Stimulated activated naive CD8-positive, alpha-beta T cell treated with anti-CD3 and anti-CD28 coated beads, Interleukin-15, Interleukin-2, amounts not matched to agents 100 ng/mL and 50 ng/mL, for 24 hours (primary cell): Measurements from ENCODE around the gene IER5.
"Not testable (repeated sequence)": the region's sequence is repeated elsewhere in the genome, so short reads cannot be mapped to it uniquely, and the experiment has no call there.

Source experiments
- H3K27ac Mint-ChIP-seq: one replicate; pipeline ENCODE4 v1.8.0; 2021; ENCODE audit warnings: mild to moderate bottlenecking, mixed read lengths
- H3K27me3 Mint-ChIP-seq: one replicate; pipeline ENCODE4 v1.8.0; 2021; ENCODE audit warnings: mixed read lengths
- H3K36me3 Mint-ChIP-seq: one replicate; pipeline ENCODE4 v1.8.0; 2021; ENCODE audit warnings: low read depth, mixed read lengths
- H3K4me1 Mint-ChIP-seq: one replicate; pipeline ENCODE4 v1.8.0; 2021; ENCODE audit warnings: low read depth, mixed read lengths
- H3K4me3 Mint-ChIP-seq: one replicate; pipeline ENCODE4 v1.8.0; 2021; ENCODE audit warnings: mild to moderate bottlenecking, mixed read lengths
- H3K9me3 Mint-ChIP-seq: one replicate; pipeline ENCODE4 v1.8.0; 2021; ENCODE audit warnings: mixed read lengths

Gene IER5

DNA sequence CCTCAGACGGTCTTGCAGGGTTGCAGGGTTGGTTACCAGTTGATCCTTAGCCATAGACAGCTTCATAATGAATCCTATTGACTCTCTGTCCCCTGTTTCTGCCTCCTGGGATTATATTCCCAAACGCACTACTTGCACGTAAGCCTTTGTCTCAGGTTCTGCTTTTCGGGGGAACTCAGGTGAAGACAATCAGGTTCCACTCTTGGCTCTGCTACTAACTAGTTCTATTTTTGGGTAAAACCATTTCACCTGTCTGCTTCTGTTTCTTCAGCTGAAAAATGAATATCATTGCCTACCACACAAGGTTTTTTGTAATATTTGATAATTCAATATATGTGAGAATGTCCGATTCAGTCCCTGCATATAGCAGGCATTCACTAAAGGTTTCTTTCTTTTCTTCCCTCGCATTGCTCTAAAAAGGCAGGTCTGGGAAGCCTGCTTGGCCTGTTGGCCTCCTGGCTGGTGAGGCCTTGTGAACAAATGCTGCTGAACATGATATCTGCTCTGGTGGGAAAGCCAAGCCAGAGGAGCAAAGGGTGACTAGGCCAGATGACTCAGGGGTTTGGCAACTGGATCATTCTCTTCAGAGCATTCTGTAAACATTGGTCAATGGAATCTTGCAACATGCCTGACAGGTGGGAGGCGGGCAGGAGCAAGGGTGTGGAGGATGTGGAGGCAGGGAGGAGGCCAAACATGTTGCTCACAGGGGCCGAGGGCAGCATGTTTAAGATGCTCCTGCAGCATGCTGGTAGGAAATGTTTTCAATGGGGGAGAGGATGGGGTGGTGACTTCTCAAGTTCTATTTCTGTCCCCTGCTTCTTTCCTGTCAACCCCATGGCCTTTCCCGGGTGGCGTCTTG, 23.8 kb downstream of the IER5 start:
- Mint-ChIP-seq H3K27ac (no peak overlapping the region), H3K36me3 (no peaks in the 10 kb centered on the region), H3K27me3 (peaks cover 15% of the 10 kb centered on the region), H3K4me1 (peaks cover 12% of the 10 kb centered on the region), H3K9me3 (no peaks in the 10 kb centered on the region), H3K4me3 (no peak overlapping the region)

DNA sequence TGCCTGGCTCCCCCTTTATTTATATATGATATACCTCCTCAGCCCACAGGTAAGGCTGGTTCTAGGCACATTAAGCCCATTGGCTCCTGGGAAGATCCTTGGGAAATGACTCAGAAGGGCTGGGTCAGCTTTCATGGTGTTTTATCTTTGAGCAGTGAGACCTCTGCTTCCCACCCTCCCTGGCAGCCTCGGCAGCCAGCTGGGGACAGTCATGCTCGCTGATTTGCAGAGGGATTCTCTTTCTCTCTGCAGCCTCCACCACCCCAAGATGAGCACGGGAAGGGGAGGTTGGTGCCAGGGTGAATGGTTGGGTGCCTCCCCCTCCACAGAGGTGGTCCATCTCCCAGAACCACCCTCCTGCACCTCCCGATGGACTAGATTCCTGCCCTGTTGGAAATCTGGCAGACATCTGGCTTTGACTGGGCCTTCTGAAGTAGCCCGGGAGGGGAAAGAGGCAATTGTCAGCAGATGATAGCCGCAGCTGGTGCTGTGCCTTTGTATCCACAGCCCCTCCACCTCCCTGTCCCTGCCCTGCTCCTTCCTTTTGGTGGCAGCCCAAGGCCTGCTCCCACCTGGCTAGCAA, 24.6 kb downstream of the IER5 start:
- H3K4me1 Mint-ChIP-seq, result peaks cover 12% of the 10 kb centered on the region
- peaks cover 11% of the 10 kb centered on the region for H3K27me3 Mint-ChIP-seq
- H3K4me3 Mint-ChIP-seq, result no peak overlapping the region
- H3K9me3 Mint-ChIP-seq, result no peaks in the 10 kb centered on the region
- H3K27ac Mint-ChIP-seq, result no peak overlapping the region
- no peaks in the 10 kb centered on the region for H3K36me3 Mint-ChIP-seq

DNA sequence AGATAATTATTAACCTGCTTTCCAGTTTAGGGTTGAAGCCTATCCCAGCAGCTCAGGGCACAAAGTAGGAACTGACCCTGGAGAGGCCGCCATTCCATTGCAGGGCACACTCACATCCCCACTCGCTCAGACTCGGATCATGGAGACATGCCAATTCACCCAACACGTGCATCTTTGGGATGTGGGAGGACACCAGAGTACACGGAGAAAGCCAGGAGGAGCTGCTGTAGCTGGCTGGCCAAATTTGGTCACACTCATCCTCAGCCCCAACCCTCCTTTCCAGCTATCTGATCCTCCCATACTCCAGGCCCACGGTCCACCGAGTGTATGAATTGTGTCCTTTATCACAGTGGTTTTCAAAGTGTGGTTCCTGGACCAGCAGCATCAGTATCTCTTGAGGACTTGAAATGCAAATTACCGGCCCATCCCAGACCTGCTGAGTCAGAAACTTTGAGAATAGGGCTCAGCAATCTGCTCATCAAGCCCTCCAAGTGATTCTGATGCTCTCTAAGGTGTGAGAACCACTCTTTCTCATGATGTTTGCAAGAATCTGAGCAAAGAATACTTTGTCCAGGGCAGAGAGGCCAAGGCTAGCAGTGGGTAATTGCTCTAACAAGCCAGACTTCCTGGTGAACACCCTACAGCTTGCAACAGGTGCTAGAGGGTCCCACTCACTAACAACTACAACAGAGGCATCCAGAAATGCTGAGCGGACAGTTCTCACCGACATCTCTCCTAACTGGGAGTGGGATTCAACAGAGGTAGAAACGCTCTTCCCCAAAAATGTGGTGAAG, 26.3 kb downstream of the IER5 start:
- peaks cover 5% of the 10 kb centered on the region for H3K27me3 Mint-ChIP-seq
- H3K4me1 Mint-ChIP-seq, result peaks cover 12% of the 10 kb centered on the region
- no peak overlapping the region for H3K27ac Mint-ChIP-seq
- no peaks in the 10 kb centered on the region for H3K9me3 Mint-ChIP-seq
- no peak overlapping the region for H3K4me3 Mint-ChIP-seq
- no peaks in the 10 kb centered on the region for H3K36me3 Mint-ChIP-seq

DNA sequence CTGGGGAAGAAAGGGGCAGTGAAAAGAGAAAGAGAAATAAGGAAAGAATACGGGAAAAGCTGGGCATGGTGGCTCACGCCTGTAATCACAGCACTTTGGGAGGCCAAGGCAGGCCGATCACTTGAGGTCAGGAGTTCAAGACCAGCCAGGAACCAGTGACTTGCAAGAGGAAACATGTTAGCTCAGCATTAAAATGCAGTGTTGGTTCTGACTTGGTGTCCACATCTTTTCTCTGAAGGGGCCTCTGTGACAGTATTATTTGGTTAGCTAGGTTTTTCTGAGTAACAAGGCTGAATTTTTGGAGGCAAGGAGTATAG, 26.8 kb downstream of the IER5 start:
- H3K27ac Mint-ChIP-seq, result no peak overlapping the region
- H3K27me3 Mint-ChIP-seq, result peaks cover 5% of the 10 kb centered on the region
- no peak overlapping the region for H3K4me3 Mint-ChIP-seq
- no peaks in the 10 kb centered on the region for H3K9me3 Mint-ChIP-seq
- no peaks in the 10 kb centered on the region for H3K36me3 Mint-ChIP-seq
- H3K4me1 Mint-ChIP-seq, result peaks cover 14% of the 10 kb centered on the region

DNA sequence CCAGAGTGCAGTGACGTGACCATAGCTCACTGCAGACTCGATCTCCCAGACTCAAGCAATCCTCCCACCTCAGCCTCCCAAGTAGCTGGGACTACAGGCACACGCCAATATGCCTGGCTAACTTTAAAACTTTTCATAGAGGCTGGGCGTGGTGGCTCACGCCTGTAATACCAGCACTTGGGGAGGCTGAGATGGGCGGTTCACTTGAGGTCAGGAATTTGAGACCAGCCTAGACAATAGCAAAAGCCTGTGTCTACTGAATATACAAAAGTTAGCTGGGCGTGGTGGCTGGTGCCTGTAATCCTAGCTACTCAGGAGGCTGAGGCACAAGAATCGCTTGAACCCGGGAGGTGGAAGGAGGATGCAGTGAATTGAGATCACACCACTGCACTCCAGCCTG, 27.5 kb downstream of the IER5 start:
- H3K4me3 Mint-ChIP-seq, H3K36me3 Mint-ChIP-seq, H3K27ac Mint-ChIP-seq, H3K9me3 Mint-ChIP-seq, H3K27me3 Mint-ChIP-seq: not testable (repeated sequence)
- H3K4me1 Mint-ChIP-seq, result peaks cover 19% of the 10 kb centered on the region

DNA sequence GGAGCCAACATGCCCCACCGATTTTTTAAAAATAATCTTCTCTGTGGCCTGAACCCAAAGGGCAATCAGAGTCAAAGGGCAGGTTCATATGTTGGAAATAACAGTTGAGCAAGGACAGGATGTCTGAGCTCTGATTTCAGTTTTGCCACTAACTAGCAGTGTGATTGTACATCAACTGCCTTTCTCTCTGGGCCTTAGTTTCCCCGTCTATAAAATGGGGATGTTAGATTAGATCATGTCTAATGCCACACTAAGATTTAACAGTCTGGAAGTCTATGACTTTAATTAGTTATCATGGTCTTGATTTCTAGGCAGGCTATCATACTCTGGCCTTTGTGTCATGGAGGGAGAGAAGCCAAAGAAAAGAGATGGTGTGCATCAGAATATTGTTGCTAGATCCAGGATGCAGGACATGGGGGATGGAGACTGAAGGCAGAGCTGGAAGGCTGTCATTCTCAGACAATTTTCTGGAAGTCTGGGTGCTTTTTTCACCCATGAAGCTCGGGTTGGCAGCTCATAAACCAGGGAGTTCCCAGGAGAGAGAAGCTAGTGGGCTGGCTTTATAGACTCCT, 28.4 kb downstream of the IER5 start:
- no peaks in the 10 kb centered on the region for H3K9me3 Mint-ChIP-seq
- no peak overlapping the region for H3K27ac Mint-ChIP-seq
- no peaks in the 10 kb centered on the region for H3K27me3 Mint-ChIP-seq
- no peak overlapping the region for H3K4me3 Mint-ChIP-seq
- no peaks in the 10 kb centered on the region for H3K36me3 Mint-ChIP-seq
- H3K4me1 Mint-ChIP-seq, result peaks cover 19% of the 10 kb centered on the region

DNA sequence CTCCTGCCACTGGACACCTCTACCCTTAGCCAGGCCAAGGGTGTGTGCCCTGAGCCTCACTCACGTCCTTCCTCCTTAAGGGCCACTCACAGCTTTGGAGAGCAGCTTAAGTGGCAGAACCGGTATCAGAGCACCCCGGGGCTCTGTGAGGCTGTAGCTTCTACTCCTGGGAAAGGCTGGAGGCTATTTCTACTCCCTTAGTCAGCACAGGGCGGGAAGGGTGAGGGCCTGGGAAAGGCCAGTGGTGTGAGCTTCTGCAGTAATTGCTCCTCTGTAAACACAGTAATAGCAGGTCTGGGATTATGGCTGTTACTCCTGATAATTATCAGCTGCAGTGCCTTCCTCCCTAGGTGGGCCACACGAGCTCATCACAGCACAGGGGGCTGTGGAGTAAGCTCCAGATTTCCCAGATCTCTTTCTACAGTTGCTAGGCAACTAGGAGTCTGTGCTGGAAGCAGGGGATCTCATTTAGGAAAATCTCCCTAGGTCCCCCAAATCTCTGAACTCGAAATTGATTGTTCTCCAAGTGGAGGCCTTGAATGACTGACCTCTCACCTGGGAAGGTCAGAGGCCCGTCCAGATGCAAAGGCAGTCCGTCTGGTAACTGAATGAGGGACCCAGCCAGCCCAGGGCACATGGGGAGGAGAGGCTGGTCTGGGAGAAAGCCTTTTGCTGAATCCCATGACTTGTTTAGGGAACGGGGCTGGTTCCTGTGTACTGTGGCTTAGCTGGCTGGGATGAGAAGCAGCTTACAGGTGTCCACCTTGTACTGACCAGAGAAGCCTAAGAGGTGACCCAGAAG, 29.3 kb downstream of the IER5 start:
- H3K27me3 Mint-ChIP-seq, result no peaks in the 10 kb centered on the region
- H3K4me1 Mint-ChIP-seq, result peaks cover 12% of the 10 kb centered on the region
- H3K9me3 Mint-ChIP-seq, result no peaks in the 10 kb centered on the region
- no peaks in the 10 kb centered on the region for H3K36me3 Mint-ChIP-seq
- H3K27ac Mint-ChIP-seq, result no peak overlapping the region
- H3K4me3 Mint-ChIP-seq, result no peak overlapping the region

DNA sequence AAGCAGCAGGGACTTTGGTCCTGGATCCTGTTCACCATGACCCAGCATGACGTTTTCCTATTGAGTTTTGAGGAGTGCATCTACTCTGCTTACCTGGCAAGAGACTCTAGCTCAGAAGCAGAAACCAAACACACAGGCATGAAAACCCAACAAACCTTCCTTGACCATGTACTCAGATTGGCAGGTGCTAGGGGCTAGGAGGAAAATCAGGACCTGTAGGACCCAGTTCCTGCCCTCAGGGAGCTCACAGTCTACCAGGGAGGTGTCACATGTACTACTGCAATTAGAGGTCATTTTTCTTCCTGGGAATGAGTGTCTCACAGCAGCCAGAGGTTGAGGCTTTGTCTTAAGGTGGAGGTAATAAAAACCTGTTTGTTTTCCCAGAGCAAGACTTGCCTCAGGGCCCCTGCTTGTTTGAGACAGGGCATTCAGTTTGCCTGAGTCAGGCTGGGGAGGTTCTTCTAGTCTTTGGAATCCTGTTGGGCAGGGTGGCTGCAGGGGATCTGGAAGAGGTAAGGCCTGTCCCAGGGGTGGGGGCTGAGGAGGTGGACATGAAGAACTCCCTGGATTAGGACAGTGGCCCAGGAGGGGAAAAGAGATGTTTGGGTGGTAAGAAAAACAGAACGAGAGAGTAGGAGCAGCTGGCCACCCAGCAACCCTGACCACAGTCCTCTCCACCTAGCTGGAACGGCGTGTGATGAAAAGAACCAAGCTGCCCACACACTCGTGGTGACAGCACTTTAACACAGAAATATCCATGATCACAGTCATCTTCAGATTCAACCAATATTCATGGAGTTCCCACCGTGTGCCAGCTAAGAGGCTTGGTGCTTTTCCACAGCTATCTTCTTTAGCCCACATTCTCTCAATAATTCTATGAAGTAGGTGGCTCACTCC, 30.8 kb downstream of the IER5 start:
- no peaks in the 10 kb centered on the region for H3K36me3 Mint-ChIP-seq
- H3K9me3 Mint-ChIP-seq, result no peaks in the 10 kb centered on the region
- H3K27me3 Mint-ChIP-seq, result no peaks in the 10 kb centered on the region
- no peak overlapping the region for H3K4me3 Mint-ChIP-seq
- no peak overlapping the region for H3K27ac Mint-ChIP-seq
- peaks cover 12% of the 10 kb centered on the region for H3K4me1 Mint-ChIP-seq

DNA sequence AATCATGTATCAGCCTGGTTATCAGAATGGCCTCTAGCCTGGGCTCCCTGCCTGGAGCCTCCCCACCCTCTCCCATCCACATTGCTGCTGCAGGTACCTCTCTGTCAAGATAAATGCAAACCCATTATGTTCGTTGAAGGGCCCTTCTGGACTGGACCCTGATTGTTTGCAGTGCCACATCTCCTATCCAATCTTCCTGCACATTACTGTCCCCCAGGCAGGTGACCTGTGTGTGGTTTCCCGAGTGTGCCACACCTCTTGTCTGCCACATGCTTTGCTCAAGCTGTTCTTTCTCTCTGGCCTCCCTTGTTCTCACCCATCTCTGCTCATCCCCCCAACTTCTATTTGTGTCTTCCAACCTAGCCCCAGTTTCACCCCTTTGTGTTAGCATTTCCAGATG, 32.4 kb downstream of the IER5 start:
- no peaks in the 10 kb centered on the region for H3K9me3 Mint-ChIP-seq

DNA sequence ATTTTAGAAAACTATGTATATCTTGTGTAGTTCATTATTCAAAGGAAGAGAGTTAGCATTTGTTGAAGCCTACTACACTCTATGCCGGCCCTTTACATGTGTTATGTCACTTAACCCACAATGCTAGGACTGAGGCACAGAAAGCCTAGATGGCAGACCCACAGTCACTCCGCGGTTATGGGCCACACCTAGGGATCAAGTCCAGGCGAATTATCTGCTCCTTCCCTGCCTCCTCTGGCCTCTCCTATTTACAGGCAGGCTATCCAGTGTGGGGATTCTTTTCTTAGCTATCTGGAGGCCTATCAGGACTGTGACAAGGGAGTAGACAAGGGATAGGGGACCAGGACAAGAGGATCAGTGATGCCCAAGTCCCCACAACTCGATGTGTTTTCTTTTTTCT, 33.0 kb downstream of the IER5 start:
- Mint-ChIP-seq H3K4me3 (no peak overlapping the region), H3K27ac (no peak overlapping the region), H3K36me3 (no peaks in the 10 kb centered on the region), H3K9me3 (no peaks in the 10 kb centered on the region), H3K4me1 (peaks cover 19% of the 10 kb centered on the region), H3K27me3 (no peaks in the 10 kb centered on the region)

More for the DNA sequence above, 32.4 kb downstream of the IER5 start:
- no peaks in the 10 kb centered on the region for H3K36me3 Mint-ChIP-seq
- H3K27me3 Mint-ChIP-seq, result no peaks in the 10 kb centered on the region
- peaks cover 19% of the 10 kb centered on the region for H3K4me1 Mint-ChIP-seq
- H3K4me3 Mint-ChIP-seq, result no peak overlapping the region
- H3K27ac Mint-ChIP-seq, result no peak overlapping the region

DNA sequence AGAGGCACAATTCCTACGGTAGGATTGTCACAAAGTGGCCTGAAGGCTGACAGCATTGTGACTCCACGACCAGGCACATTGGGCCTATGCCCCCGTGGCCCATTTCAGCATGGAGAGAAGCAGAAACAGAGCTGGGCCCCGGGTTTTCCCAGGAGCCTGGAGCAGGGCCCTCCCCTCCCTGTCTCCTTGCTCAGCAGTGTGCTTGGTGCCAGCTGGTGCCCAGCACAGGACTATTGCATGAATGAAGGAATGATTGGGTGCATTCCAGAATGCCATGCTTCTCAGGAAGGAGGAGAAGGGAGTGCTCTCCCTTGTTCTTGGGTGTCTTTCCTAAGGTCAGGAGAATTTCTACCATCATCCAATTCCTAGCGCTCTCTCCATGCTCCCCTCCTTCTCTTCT, 33.7 kb downstream of the IER5 start:
- H3K36me3 Mint-ChIP-seq, result no peaks in the 10 kb centered on the region
- no peaks in the 10 kb centered on the region for H3K27me3 Mint-ChIP-seq
- no peak overlapping the region for H3K27ac Mint-ChIP-seq
- peaks cover 23% of the 10 kb centered on the region for H3K4me1 Mint-ChIP-seq
- H3K9me3 Mint-ChIP-seq, result no peaks in the 10 kb centered on the region
- H3K4me3 Mint-ChIP-seq, result no peak overlapping the region

DNA sequence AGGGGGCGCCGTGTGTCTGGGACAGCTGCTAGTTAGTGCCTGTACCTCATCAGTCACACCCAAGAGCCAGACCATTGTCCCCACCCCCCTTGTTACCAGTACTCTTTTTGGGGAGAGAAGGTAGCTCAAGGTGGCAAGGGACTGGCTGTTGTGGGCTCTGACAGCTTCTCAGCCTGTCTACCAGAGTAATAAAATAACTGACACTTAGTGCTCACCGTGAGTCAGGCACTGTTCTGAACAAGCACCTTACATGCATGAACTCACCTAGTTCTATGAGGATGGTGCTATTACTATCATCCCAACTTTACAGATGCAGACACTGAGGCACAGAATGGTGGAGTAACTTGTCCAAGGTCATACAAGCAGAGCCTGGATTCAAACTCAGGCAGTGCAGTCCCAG, 34.7 kb downstream of the IER5 start:
- Mint-ChIP-seq H3K36me3 (no peaks in the 10 kb centered on the region), H3K9me3 (no peaks in the 10 kb centered on the region), H3K27me3 (no peaks in the 10 kb centered on the region), H3K4me3 (no peak overlapping the region), H3K4me1 (peaks cover 31% of the 10 kb centered on the region), H3K27ac (no peak overlapping the region)

DNA sequence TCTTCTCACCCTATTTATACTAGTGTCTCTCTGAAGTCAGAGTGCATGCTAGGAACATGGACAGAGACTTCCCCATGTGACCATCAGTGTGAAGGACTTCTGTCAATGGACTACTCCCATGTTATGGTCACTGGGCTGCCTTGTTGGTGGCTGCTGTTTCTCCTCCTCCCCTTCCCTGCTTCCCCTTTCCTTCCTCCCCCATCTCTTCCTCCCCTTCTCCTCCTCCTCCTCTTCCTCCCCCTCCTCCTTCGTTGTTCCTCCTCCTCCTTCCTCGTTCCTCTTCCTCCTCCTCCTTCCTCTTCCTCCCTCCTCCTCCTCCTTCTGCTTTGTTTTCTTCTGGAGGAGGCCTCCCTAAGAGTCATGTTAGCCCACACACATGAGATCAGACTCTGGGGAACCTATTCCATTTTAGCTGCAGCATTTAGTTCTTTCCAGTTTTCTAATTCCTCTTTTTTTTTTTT, 35.8 kb downstream of the IER5 start:
- Mint-ChIP-seq H3K27ac (no peak overlapping the region), H3K27me3 (no peaks in the 10 kb centered on the region), H3K36me3 (no peaks in the 10 kb centered on the region), H3K9me3 (no peaks in the 10 kb centered on the region), H3K4me1 (peaks cover 40% of the 10 kb centered on the region), H3K4me3 (no peak overlapping the region)

DNA sequence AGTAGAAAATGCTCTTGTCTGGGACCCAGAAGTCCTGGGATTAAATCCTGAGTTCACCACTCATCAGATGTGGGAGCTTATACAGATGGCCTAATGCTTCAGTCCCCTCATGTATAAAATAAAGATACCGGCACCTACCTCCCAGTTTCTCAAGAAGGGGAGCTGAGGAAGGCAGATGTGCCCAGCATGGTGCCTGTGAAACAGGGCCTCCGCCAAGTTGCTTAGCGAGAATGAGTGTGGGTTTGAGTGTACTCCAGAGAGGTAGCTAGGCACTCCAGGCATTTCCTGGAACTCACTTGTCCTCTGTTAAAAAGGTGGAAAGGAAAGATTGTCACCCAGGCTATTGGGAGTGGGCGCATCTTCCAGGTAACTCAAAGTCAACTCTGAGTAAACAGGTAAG, 37.8 kb downstream of the IER5 start:
- Mint-ChIP-seq H3K9me3 (no peaks in the 10 kb centered on the region), H3K36me3 (no peaks in the 10 kb centered on the region), H3K27me3 (no peaks in the 10 kb centered on the region), H3K27ac (no peak overlapping the region), H3K4me3 (no peak overlapping the region), H3K4me1 (peaks cover 48% of the 10 kb centered on the region)
